RWPE2 (cell line): ENCODE data around the gene LIPT2.

ENCODE experiments used
- ATAC-seq: fragments of 200-7000 bp; cut with Tn5 transposase; 3 replicates; pipeline ENCODE4 v1.9.1; 2021; ENCODE audit warnings: low read depth
- DNase-seq: peaks from one replicate; pipeline ENCODE4 v3.0.0-alpha.2; 2020; ENCODE audit warnings: low spot score
- H3K27ac ChIP-seq: fragments of 450-650 bp; 2 replicates; pipeline ENCODE4 v1.5.1; 2017; ENCODE audit warnings: mild to moderate bottlenecking; ENCODE audit not compliant: poor library complexity, severe bottlenecking
- H3K27me3 ChIP-seq: fragments of 250-450 bp; sonication (Bioruptor Pico); 2 replicates; pipeline ENCODE4 v1.5.1; 2021; ENCODE audit warnings: mild to moderate bottlenecking, moderate library complexity; ENCODE audit not compliant: insufficient read depth, poor library complexity, severe bottlenecking
- H3K36me3 ChIP-seq: fragments of 250-450 bp; sonication (Bioruptor Pico); 2 replicates; pipeline ENCODE4 v1.5.1; 2020; ENCODE audit warnings: low read depth, mild to moderate bottlenecking, moderate library complexity
- H3K4me1 ChIP-seq: fragments of 250-450 bp; sonication (Bioruptor Pico); 2 replicates; pipeline ENCODE4 v1.5.1; 2021; ENCODE audit warnings: mild to moderate bottlenecking, moderate library complexity; ENCODE audit not compliant: insufficient read depth, poor library complexity, severe bottlenecking
- H3K4me3 ChIP-seq: fragments of 250-450 bp; sonication (Bioruptor Pico); 2 replicates; pipeline ENCODE4 v1.5.1; 2021; ENCODE audit warnings: mild to moderate bottlenecking, moderate library complexity; ENCODE audit not compliant: severe bottlenecking
- H3K9me3 ChIP-seq: fragments of 250-450 bp; sonication (Bioruptor Pico); 2 replicates; pipeline ENCODE4 v1.5.1; 2021; ENCODE audit warnings: mild to moderate bottlenecking, moderate library complexity; ENCODE audit not compliant: severe bottlenecking
- TF ChIP-seq, protein P1 (sequence below): fragments of 450-650 bp; IDR thresholded peaks from one replicate; pipeline ENCODE4 v1.5.1; 2017; ENCODE audit warnings: mild to moderate bottlenecking, moderate library complexity; ENCODE audit not compliant: poor library complexity, severe bottlenecking

Gene LIPT2

DNA sequence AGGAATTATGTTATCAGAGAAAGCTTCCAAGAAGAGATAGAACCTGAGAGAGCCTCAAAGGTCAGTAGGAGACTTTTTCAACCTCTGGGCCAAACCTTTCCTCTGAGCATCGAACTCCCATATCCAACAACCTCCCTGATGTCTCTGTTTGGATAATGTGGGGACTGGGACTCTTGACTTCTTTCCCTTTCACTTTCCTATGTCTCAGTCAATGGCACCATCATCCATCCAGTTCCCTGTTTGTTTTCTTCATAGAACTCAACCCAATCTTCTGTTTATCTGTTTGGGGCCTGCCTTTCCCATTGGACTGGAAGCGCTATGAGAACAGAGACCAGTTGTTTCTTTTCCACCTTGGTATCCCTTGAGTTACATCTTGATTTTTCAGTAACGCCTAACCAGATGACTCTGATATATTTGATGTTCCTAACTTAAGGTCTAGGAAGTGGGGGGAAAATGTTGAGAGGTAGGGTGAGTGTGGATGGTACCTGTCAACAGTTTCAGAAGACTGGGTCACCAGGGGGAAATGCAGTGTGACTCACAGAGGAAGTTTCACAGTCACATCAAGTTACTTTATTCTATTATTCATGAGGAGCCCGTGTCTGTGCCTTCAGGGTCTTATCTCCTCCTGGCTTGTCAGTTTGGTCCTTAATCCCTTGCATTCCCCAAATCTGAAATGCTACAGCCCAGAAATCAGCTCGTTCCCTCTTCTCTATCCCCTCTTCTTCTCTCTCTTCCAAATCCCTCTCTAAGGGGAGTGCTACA, 21.7 kb downstream of the LIPT2 start:
- Histone ChIP-seq H3K9me3 (no peaks in the 10 kb centered on the region), H3K27me3 (no peaks in the 10 kb centered on the region), H3K4me1 (no peaks in the 10 kb centered on the region), H3K27ac (no peak overlapping the region), H3K36me3 (no peaks in the 10 kb centered on the region), H3K4me3 (no peak overlapping the region)
- DNase-seq (no peak), ATAC-seq (no peak)
- TF ChIP-seq, protein P1, sequence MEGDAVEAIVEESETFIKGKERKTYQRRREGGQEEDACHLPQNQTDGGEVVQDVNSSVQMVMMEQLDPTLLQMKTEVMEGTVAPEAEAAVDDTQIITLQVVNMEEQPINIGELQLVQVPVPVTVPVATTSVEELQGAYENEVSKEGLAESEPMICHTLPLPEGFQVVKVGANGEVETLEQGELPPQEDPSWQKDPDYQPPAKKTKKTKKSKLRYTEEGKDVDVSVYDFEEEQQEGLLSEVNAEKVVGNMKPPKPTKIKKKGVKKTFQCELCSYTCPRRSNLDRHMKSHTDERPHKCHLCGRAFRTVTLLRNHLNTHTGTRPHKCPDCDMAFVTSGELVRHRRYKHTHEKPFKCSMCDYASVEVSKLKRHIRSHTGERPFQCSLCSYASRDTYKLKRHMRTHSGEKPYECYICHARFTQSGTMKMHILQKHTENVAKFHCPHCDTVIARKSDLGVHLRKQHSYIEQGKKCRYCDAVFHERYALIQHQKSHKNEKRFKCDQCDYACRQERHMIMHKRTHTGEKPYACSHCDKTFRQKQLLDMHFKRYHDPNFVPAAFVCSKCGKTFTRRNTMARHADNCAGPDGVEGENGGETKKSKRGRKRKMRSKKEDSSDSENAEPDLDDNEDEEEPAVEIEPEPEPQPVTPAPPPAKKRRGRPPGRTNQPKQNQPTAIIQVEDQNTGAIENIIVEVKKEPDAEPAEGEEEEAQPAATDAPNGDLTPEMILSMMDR, result no peak

- no peaks in the 10 kb centered on the region for H3K36me3 ChIP-seq
- H3K27me3 ChIP-seq, result no peaks in the 10 kb centered on the region
- no peak overlapping the region for H3K27ac ChIP-seq
- DNase-seq (no peak), ATAC-seq (no peak)
- H3K4me3 ChIP-seq, result no peak overlapping the region
- no peaks in the 10 kb centered on the region for H3K4me1 ChIP-seq
- no peaks in the 10 kb centered on the region for H3K9me3 ChIP-seq
- TF ChIP-seq, protein P1, result no peak
Observed at GRCh38 chr11:74471037-74471436, 22.5 kb downstream of the LIPT2 start.

- TF ChIP-seq, protein P1, result no peak
- Histone ChIP-seq H3K4me1 (no peaks in the 10 kb centered on the region), H3K27me3 (no peaks in the 10 kb centered on the region), H3K36me3 (no peaks in the 10 kb centered on the region), H3K27ac (no peak overlapping the region), H3K4me3 (no peak overlapping the region), H3K9me3 (no peaks in the 10 kb centered on the region)
- ATAC-seq (no peak), DNase-seq (no peak)
Observed at GRCh38 chr11:74470526-74470925, 23.0 kb downstream of the LIPT2 start.

GRCh38 chr11:74468936-74469335, 24.6 kb downstream of the LIPT2 start:
- no peak for ATAC-seq
- Histone ChIP-seq H3K27ac (no peak overlapping the region), H3K9me3 (no peaks in the 10 kb centered on the region), H3K36me3 (no peaks in the 10 kb centered on the region), H3K27me3 (no peaks in the 10 kb centered on the region), H3K4me3 (no peak overlapping the region), H3K4me1 (no peaks in the 10 kb centered on the region)
- no peak for DNase-seq
- TF ChIP-seq, protein P1, result no peak

GRCh38 chr11:74468521-74468920, 25.0 kb downstream of the LIPT2 start:
- Histone ChIP-seq H3K4me3 (no peak overlapping the region), H3K9me3 (no peaks in the 10 kb centered on the region), H3K27me3 (no peaks in the 10 kb centered on the region), H3K27ac (no peak overlapping the region), H3K4me1 (no peaks in the 10 kb centered on the region), H3K36me3 (no peaks in the 10 kb centered on the region)
- no peak for ATAC-seq
- no peak for DNase-seq
- TF ChIP-seq, protein P1, result no peak
